ENCODE results near the gene MSANTD1. TPM values are rescaled to one million over a fixed set of nuclear protein-coding genes. Genes with fewer than 3 reads are reported as not detected.

The MSANTD1 gene
- total RNA-seq, 1 donor from 2014 or later = 0.28 TPM

- ATAC-seq = no peak
Measured at GRCh38 chr4:3266076-3266475, 17.1 kb downstream of the MSANTD1 start.

GRCh38 chr4:3267576-3268394 is 18.8 kb downstream of the MSANTD1 start:
- ATAC-seq = no peak

- peak; percentile 11 for ATAC-seq
Measured at GRCh38 chr4:3268395-3269104, 19.6 kb downstream of the MSANTD1 start.

GRCh38 chr4:3269105-3269927 is 20.4 kb downstream of the MSANTD1 start:
- ATAC-seq = peak; percentile 29

- ATAC-seq = no peak
Measured at GRCh38 chr4:3269991-3270611, 21.1 kb downstream of the MSANTD1 start.

- ATAC-seq = no peak
Measured at GRCh38 chr4:3271131-3271530, 22.2 kb downstream of the MSANTD1 start.

- ATAC-seq = no peak
Measured at GRCh38 chr4:3276986-3277385, 28.0 kb downstream of the MSANTD1 start.

GRCh38 chr4:3280466-3280865 is 31.5 kb downstream of the MSANTD1 start:
- ATAC-seq = no peak

- no peak for ATAC-seq
Measured at GRCh38 chr4:3283483-3283882, 34.5 kb downstream of the MSANTD1 start.

GRCh38 chr4:3283916-3284315 is 35.0 kb downstream of the MSANTD1 start:
- ATAC-seq = peak; percentile 48

- ATAC-seq = no peak
Measured at GRCh38 chr4:3284734-3285557, 36.0 kb downstream of the MSANTD1 start.

- ATAC-seq = peak; percentile 12
Measured at GRCh38 chr4:3285558-3286334, 36.8 kb downstream of the MSANTD1 start.

- ATAC-seq = no peak
Measured at GRCh38 chr4:3286335-3287175, 37.6 kb downstream of the MSANTD1 start.

- no peak for ATAC-seq
Measured at GRCh38 chr4:3287271-3287971, 38.5 kb downstream of the MSANTD1 start.

GRCh38 chr4:3287972-3288570 is 39.1 kb downstream of the MSANTD1 start:
- ATAC-seq = no peak

GRCh38 chr4:3288571-3289094 is 39.7 kb downstream of the MSANTD1 start:
- ATAC-seq = no peak

- ATAC-seq = no peak
Measured at GRCh38 chr4:3290476-3290875, 41.5 kb downstream of the MSANTD1 start.

- ATAC-seq = no peak
Measured at GRCh38 chr4:3290889-3291321, 41.9 kb downstream of the MSANTD1 start.
